Uterus (tissue), 2 donors: ENCODE measurements around the gene ANGEL1.

ENCODE experiments used
- CTCF ChIP-seq, 4 experiments: fragments of 200-600 bp in 2 of 4; fragments of 450-650 bp in 2 of 4; sonication (generic) in 2 of 4; IDR thresholded peaks; one replicate each; pipeline ENCODE4 v1.5.1; 2016 to 2019; ENCODE audit warnings: antibody characterized with exemption in 4 of 4, mild to moderate bottlenecking in 2 of 4, moderate library complexity in 1 of 4
- POLR2A ChIP-seq, 2 donors: fragments of 450-650 bp; IDR thresholded peaks; one replicate each; pipeline ENCODE4 v1.6.1; 2016; ENCODE audit warnings: antibody characterized with exemption in 2 of 2, mild to moderate bottlenecking in 1 of 2, moderate library complexity in 1 of 2

DNA sequence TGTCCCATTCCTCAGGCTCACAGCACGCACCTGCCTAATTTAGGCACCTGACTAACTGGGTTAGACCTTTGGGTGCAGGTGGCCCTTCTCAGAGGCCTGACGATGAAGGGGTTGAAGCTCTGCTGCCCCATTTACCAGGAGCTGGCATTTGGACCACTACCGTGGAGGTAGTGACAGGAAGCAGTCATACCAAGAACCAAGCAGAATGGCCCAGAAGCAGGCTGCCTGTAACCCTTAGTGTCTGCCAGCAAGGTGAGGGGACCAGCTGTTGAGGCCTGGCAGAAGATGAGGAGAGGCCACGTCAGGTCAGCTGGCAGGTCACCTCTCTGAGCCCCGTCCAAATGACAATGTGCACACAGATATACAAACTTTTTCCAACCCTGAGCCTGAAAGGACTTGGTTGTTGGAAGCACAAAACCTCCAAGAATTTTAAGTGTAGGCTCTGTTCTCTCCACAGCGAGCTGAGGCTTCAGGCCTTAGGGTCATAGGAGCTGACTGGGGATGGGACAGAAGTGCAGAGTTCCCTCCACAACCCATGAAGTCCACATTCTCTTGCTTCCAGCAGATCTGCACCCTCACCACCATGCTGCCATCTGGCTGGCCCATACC, 28.3 kb downstream of the ANGEL1 start:
- TF ChIP-seq POLR2A (IDR thresholded peaks at IDR 0.05) (no peak), CTCF (IDR thresholded peaks at IDR 0.05) (no peak)
